Caco-2 (cell line): ENCODE results near the gene BMAL1. TPM values are rescaled to one million over a fixed set of nuclear protein-coding genes. Genes with fewer than 3 reads are reported as not detected.

Experiments
- BruUV-seq: library from RNA; stranded (reverse); fragments of 400-500 nt; replicated peaks from 2 replicates; lab custom pipeline; 2021; lab: Mats Ljungman, UMichigan
- CTCF ChIA-PET: fragments of 300-600 bp; sonication (Branson Sonifier 250); formaldehyde crosslinking; loops from one replicate; lab custom pipeline; 2022; ENCODE audit warnings: antibody characterized with exemption; lab: Charles Lee
- POLR2A ChIA-PET: fragments of 300-600 bp; sonication (Branson Sonifier 250); formaldehyde crosslinking; loops from one replicate; lab custom pipeline; 2022; ENCODE audit warnings: antibody characterized with exemption; lab: Charles Lee
- DNase-seq, 2 experiments: peaks; one replicate each; pipeline versions ENCODE4 v3.0.0 to v3.0.0-alpha.2; 2020 to 2022
- H3K27me3 ChIP-seq: replicated peaks from 2 replicates; pipeline ENCODE4 v1.6.0; 2011; ENCODE audit warnings: low read length; ENCODE audit not compliant: control insufficient read depth, insufficient read depth
- H3K36me3 ChIP-seq: 2 replicates; pipeline ENCODE4 v1.5.1; 2011; ENCODE audit warnings: low read length; ENCODE audit not compliant: control insufficient read depth, insufficient read depth
- H3K4me1 ChIP-seq: fragments of 250-450 bp; sonication (Bioruptor Pico); 2 replicates; pipeline ENCODE4 v1.5.1; 2020; ENCODE audit warnings: mild to moderate bottlenecking
- H3K4me3 ChIP-seq: 2 replicates; pipeline ENCODE4 v1.5.1; 2011; ENCODE audit warnings: low read depth, mild to moderate bottlenecking, control low read depth, low read length
- H3K9me3 ChIP-seq: fragments of 250-450 bp; sonication (Bioruptor Pico); 2 replicates; pipeline ENCODE4 v1.5.1; 2020; ENCODE audit warnings: mild to moderate bottlenecking, moderate library complexity
- H3K27ac Mint-ChIP-seq: one replicate; pipeline ENCODE4 v1.8.0; 2022; ENCODE audit warnings: mixed read lengths; ENCODE audit not compliant: unreplicated experiment
- H3K27me3 Mint-ChIP-seq: one replicate; pipeline ENCODE4 v1.8.0; 2022; ENCODE audit warnings: mixed read lengths; ENCODE audit not compliant: insufficient read depth, unreplicated experiment
- H3K36me3 Mint-ChIP-seq: one replicate; pipeline ENCODE4 v1.8.0; 2022; ENCODE audit warnings: mild to moderate bottlenecking, mixed read lengths; ENCODE audit not compliant: insufficient read depth, unreplicated experiment
- H3K4me1 Mint-ChIP-seq: one replicate; pipeline ENCODE4 v1.8.0; 2022; ENCODE audit warnings: low read depth, mixed read lengths; ENCODE audit not compliant: unreplicated experiment
- H3K4me3 Mint-ChIP-seq: one replicate; pipeline ENCODE4 v1.8.0; 2022; ENCODE audit warnings: mild to moderate bottlenecking, moderate library complexity, mixed read lengths; ENCODE audit not compliant: unreplicated experiment
- H3K9me3 Mint-ChIP-seq: one replicate; pipeline ENCODE4 v1.8.0; 2022; ENCODE audit warnings: mixed read lengths; ENCODE audit not compliant: unreplicated experiment
- intact Hi-C: fragments of 100-400 bp; cut with micrococcal nuclease; formaldehyde crosslinking; loops from one replicate; pipeline ENCODE4 v1.10.0; 2022; ENCODE audit not compliant: unreplicated experiment
- total RNA-seq: library from RNA; stranded (reverse); gene quantifications from 2 replicates; pipeline ENCODE4 v1.2.3, GENCODE V29; 2022
- TF ChIP-seq, protein P1 (sequence below), 2 experiments: fragments of 200-600 bp in 1 of 2; IDR thresholded peaks; 1 replicate in 1 of 2; 2 replicates in 1 of 2; pipeline versions ENCODE4 v1.5.1 to v1.8.0; 2011 to 2022; ENCODE audit warnings: antibody characterized with exemption in 1 of 2, control low read depth in 1 of 2, inconsistent platforms in 1 of 2, low read depth in 1 of 2, low read length in 1 of 2, mild to moderate bottlenecking in 1 of 2, moderate library complexity in 1 of 2; ENCODE audit not compliant: insufficient read depth in 1 of 2, severe bottlenecking in 1 of 2, unreplicated experiment in 1 of 2

Gene BMAL1
- total RNA-seq, 1 experiment from 2014 or later = 17.9 TPM

DNA sequence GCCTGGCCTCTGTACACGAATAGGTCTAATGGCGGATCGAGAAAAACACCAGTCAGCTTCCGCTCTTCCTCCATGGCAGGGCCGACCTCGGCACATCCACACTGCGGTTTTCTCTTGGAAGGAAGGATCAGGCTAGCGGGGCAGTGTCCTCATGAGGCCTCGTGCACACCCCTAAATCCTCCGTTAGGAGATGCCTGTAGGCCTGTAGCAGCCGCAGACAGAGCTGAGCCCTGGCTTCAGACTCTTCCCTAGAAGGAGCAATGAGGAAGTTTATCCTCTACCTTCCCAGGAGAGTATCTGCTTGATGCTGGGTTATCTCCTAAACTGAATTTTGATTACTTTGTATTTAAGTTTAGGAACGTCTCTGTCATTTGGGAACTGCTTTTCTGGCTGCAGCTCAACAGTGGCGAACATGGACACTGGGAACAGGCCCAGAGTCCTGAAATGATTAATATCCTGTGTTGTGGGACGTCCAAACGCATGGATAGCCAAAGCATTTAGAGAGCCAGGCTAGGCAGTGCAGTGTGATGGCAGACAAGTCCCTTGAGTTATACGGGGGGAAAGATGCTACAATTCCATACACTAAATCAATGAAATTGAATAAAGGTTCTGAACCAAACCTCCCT, 16.5 kb upstream of the BMAL1 start:
- Mint-ChIP-seq H3K36me3 (no peaks in the 10 kb centered on the region), H3K27me3 (no peaks in the 10 kb centered on the region), H3K9me3 (no peaks in the 10 kb centered on the region), H3K27ac (peak overlapping the region; percentile 10), H3K4me1 (peaks cover 21% of the 10 kb centered on the region), H3K4me3 (no peak overlapping the region)
- no peaks in the 10 kb centered on the region for H3K27me3 ChIP-seq
- DNase-seq = no peak
- H3K4me3 ChIP-seq = no peak overlapping the region
- no peaks in the 10 kb centered on the region for H3K9me3 ChIP-seq
- TF ChIP-seq, protein P1, sequence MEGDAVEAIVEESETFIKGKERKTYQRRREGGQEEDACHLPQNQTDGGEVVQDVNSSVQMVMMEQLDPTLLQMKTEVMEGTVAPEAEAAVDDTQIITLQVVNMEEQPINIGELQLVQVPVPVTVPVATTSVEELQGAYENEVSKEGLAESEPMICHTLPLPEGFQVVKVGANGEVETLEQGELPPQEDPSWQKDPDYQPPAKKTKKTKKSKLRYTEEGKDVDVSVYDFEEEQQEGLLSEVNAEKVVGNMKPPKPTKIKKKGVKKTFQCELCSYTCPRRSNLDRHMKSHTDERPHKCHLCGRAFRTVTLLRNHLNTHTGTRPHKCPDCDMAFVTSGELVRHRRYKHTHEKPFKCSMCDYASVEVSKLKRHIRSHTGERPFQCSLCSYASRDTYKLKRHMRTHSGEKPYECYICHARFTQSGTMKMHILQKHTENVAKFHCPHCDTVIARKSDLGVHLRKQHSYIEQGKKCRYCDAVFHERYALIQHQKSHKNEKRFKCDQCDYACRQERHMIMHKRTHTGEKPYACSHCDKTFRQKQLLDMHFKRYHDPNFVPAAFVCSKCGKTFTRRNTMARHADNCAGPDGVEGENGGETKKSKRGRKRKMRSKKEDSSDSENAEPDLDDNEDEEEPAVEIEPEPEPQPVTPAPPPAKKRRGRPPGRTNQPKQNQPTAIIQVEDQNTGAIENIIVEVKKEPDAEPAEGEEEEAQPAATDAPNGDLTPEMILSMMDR (IDR thresholded peaks at IDR 0.05; ENCODE audit: insufficient read depth in 1 of 2, low read depth in 1 of 2, low read length in 1 of 2, severe bottlenecking in 1 of 2, unreplicated experiment in 1 of 2) = no peak
- H3K36me3 ChIP-seq = no peaks in the 10 kb centered on the region
- POLR2A ChIA-PET = no interaction called here
- intact Hi-C loops = no loop called here
- CTCF ChIA-PET = no interaction called here
- peaks cover 37% of the 10 kb centered on the region for H3K4me1 ChIP-seq
- BruUV-seq = no TSS peak

DNA sequence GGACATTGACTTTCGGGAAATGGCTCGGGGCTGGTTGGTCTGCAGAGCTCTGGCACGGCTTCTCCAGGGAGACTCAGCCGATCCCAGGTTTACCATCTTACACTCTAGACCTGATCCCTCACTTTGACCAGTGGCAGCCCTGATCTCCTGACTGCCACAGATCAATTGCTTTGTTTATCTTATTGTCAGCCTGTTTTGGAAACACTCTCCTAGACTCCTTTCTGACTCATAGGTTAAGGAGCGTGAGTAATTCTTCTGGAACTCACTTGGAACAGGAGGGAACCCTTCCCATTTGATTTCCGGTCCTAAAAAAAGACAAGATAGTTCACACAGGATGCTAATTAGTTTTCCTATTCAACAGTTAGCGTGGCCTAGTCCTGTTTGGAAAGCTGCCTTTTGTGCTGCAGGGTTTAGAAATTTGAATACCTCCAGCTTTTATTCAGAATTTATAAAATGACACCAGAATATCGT, 16.0 kb upstream of the BMAL1 start:
- no peaks in the 10 kb centered on the region for H3K27me3 Mint-ChIP-seq
- no peak for DNase-seq
- ChIA-PET CTCF (interaction anchor here (1.0 kb wide), 1 partner anchor 22 kb away, joined by 3 read pairs; no protein-coding TSS in a partner anchor), POLR2A (no interaction called here)
- peaks cover 21% of the 10 kb centered on the region for H3K4me1 Mint-ChIP-seq
- peaks cover 37% of the 10 kb centered on the region for H3K4me1 ChIP-seq
- H3K36me3 ChIP-seq = no peaks in the 10 kb centered on the region
- H3K4me3 Mint-ChIP-seq = no peak overlapping the region
- no peaks in the 10 kb centered on the region for H3K9me3 ChIP-seq
- peak overlapping the region; percentile 10 for H3K27ac Mint-ChIP-seq
- H3K4me3 ChIP-seq = no peak overlapping the region
- H3K27me3 ChIP-seq = no peaks in the 10 kb centered on the region
- BruUV-seq = no TSS peak
- H3K9me3 Mint-ChIP-seq = no peaks in the 10 kb centered on the region
- no peaks in the 10 kb centered on the region for H3K36me3 Mint-ChIP-seq
- TF ChIP-seq, protein P1 (IDR thresholded peaks at IDR 0.05; ENCODE audit: insufficient read depth in 1 of 2, low read depth in 1 of 2, low read length in 1 of 2, severe bottlenecking in 1 of 2, unreplicated experiment in 1 of 2) = no peak
- intact Hi-C loops = no loop called here

DNA sequence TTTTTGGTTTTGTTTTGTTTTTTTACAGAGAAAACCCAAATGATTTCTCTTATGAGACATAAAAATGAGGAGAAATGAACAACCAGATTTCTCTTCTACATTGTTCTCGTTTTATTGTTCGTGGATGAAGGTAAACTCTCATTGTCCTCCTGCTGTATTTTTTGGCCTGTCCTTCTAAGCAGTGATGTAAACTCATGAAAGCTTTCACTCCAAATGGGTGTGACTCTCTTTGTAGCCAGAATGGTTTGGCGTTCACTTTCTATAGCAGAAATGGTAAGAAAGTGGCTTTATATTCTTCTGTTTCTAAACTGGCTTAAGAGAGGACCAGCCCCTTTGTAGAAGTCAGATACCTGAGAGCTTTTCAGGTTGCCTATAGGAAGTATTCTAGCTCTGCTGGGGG, 15.5 kb upstream of the BMAL1 start:
- ChIA-PET CTCF (interaction anchor here (1.0 kb wide), 1 partner anchor 22 kb away, joined by 3 read pairs; no protein-coding TSS in a partner anchor), POLR2A (no interaction called here)
- no peak overlapping the region for H3K27ac Mint-ChIP-seq
- H3K27me3 Mint-ChIP-seq = no peaks in the 10 kb centered on the region
- H3K4me1 ChIP-seq = peaks cover 37% of the 10 kb centered on the region
- no peaks in the 10 kb centered on the region for H3K36me3 ChIP-seq
- intact Hi-C loops = no loop called here
- no peak for DNase-seq
- no peaks in the 10 kb centered on the region for H3K27me3 ChIP-seq
- no peaks in the 10 kb centered on the region for H3K36me3 Mint-ChIP-seq
- TF ChIP-seq, protein P1 (IDR thresholded peaks at IDR 0.05; ENCODE audit: insufficient read depth in 1 of 2, low read depth in 1 of 2, low read length in 1 of 2, severe bottlenecking in 1 of 2, unreplicated experiment in 1 of 2) = no peak
- H3K4me3 ChIP-seq = no peak overlapping the region
- no peaks in the 10 kb centered on the region for H3K9me3 ChIP-seq
- H3K4me3 Mint-ChIP-seq = no peak overlapping the region
- no peaks in the 10 kb centered on the region for H3K9me3 Mint-ChIP-seq
- BruUV-seq = no TSS peak
- H3K4me1 Mint-ChIP-seq = peaks cover 21% of the 10 kb centered on the region
